ENCODE measurements around the gene HSDL1.

DNA sequence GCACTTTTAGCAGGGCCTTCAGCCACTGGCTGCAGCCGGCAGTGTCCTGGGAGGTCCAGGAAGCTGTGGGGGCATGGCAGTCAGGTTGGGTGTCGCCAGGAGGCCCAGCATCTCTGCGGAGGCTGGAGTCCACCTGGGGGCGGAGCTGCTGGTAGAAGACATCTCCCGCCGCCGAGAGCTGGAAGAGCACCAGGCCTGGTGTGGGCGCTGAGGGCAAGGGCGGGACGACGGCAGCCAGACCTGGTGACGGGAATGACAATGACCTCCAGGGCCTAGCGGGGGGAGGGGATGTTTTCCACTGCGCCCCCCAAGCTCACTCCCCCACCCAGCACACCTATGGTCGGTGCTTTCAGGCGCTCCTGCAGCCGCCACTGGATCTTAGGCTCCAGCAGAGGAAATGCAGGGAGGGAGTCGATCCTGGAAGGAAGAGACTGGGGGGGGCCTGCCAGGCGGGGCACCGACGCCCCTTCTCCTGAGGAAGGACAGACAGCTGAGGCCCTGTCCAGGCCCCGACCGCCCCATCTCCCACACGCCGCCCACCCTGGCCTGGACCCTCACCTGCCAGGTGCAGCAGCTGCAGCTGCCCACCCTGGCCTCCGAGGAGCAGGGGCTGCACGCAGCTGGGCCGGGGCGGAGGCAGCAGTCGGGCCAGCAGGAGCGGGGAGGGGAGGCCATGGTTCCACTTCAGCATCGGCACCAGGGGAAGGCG, 34.8 kb upstream of the HSDL1 start:
- TF ChIP-seq, protein P1, sequence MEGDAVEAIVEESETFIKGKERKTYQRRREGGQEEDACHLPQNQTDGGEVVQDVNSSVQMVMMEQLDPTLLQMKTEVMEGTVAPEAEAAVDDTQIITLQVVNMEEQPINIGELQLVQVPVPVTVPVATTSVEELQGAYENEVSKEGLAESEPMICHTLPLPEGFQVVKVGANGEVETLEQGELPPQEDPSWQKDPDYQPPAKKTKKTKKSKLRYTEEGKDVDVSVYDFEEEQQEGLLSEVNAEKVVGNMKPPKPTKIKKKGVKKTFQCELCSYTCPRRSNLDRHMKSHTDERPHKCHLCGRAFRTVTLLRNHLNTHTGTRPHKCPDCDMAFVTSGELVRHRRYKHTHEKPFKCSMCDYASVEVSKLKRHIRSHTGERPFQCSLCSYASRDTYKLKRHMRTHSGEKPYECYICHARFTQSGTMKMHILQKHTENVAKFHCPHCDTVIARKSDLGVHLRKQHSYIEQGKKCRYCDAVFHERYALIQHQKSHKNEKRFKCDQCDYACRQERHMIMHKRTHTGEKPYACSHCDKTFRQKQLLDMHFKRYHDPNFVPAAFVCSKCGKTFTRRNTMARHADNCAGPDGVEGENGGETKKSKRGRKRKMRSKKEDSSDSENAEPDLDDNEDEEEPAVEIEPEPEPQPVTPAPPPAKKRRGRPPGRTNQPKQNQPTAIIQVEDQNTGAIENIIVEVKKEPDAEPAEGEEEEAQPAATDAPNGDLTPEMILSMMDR (IDR thresholded peaks at IDR 0.05): no peak
- TF ChIP-seq POLR2A (IDR thresholded peaks at IDR 0.05): no peak

All from body of pancreas (tissue), 4 donors.